M059J (cell line): ENCODE measurements around the gene ELK4. TPM values are rescaled to one million over a fixed set of nuclear protein-coding genes. Genes with fewer than 3 reads are reported as not detected.
A peak's percentile ranks its signal among the peaks of the same experiment; 100 is the strongest.

Source experiments
- DNase-seq: peaks from one replicate; pipeline ENCODE4 v3.0.0-alpha.2; 2012; ENCODE audit warnings: low read depth
- total RNA-seq: library from RNA; depleted of rRNA; stranded (reverse); fragments of >200 nt; shearing (Covaris generic); gene quantifications from 2 replicates; pipeline ENCODE4 v1.2.3, GENCODE V29; 2014

The ELK4 gene
- total RNA-seq, 1 experiment from 2014 or later, result 21.1 TPM

GRCh38 chr1:205595861-205596260 lies 36.0 kb downstream of the ELK4 start:
- no peak for DNase-seq

- no peak for DNase-seq
These were observed 36.4 kb downstream of the ELK4 start for GRCh38 chr1:205595435-205595834.

GRCh38 chr1:205594846-205595245 lies 37.0 kb downstream of the ELK4 start:
- no peak for DNase-seq

- DNase-seq, result no peak
These were observed 37.8 kb downstream of the ELK4 start for GRCh38 chr1:205593967-205594366.

GRCh38 chr1:205593532-205593931 lies 38.3 kb downstream of the ELK4 start:
- DNase-seq, result no peak

- no peak for DNase-seq
These were observed 39.3 kb downstream of the ELK4 start for GRCh38 chr1:205592443-205593003.

- DNase-seq, result peak; percentile 76
These were observed 40.1 kb downstream of the ELK4 start for GRCh38 chr1:205591522-205592351.

GRCh38 chr1:205590777-205591513 lies 40.9 kb downstream of the ELK4 start:
- DNase-seq, result no peak

- no peak for DNase-seq
These were observed 41.4 kb downstream of the ELK4 start for GRCh38 chr1:205590457-205590768.

GRCh38 chr1:205589618-205590456 lies 42.0 kb downstream of the ELK4 start:
- no peak for DNase-seq

GRCh38 chr1:205589046-205589445 lies 42.8 kb downstream of the ELK4 start:
- DNase-seq, result no peak

GRCh38 chr1:205588636-205589035 lies 43.2 kb downstream of the ELK4 start:
- peak; percentile 29 for DNase-seq

GRCh38 chr1:205587581-205587980 lies 44.2 kb downstream of the ELK4 start:
- DNase-seq, result no peak

GRCh38 chr1:205585835-205586785 lies 45.7 kb downstream of the ELK4 start:
- DNase-seq, result no peak

- no peak for DNase-seq
These were observed 46.5 kb downstream of the ELK4 start for GRCh38 chr1:205585169-205585834.

- DNase-seq, result no peak
These were observed 47.1 kb downstream of the ELK4 start for GRCh38 chr1:205584732-205585131.

GRCh38 chr1:205583461-205584130 lies 48.2 kb downstream of the ELK4 start:
- DNase-seq, result no peak

GRCh38 chr1:205582471-205583291 lies 49.1 kb downstream of the ELK4 start:
- DNase-seq, result no peak

GRCh38 chr1:205582046-205582445 lies 49.8 kb downstream of the ELK4 start:
- no peak for DNase-seq
